Measurements from ENCODE around the gene SLC6A9.

SLC6A9 gene

GRCh38 chr1:44044071-44044801 is 13.0 kb upstream of the SLC6A9 start:
- no peak for TF ChIP-seq CTCF (IDR thresholded peaks at IDR 0.05; ENCODE audit: low read depth, low read length, missing control alignments)
- H3K4me3 ChIP-seq (replicated peaks; ENCODE audit: low read depth, low read length), result no peak overlapping the region
- DNase-seq (ENCODE audit: extremely low read depth, low read depth), result no peak

GRCh38 chr1:44043176-44044070 is 12.2 kb upstream of the SLC6A9 start:
- TF ChIP-seq CTCF (IDR thresholded peaks at IDR 0.05; ENCODE audit: low read depth, low read length, missing control alignments), result no peak
- H3K4me3 ChIP-seq (replicated peaks; ENCODE audit: low read depth, low read length), result no peak overlapping the region
- no peak for DNase-seq (ENCODE audit: extremely low read depth, low read depth)

- TF ChIP-seq CTCF (IDR thresholded peaks at IDR 0.05; ENCODE audit: low read depth, low read length, missing control alignments), result no peak
- H3K4me3 ChIP-seq (replicated peaks; ENCODE audit: low read depth, low read length), result no peak overlapping the region
- no peak for DNase-seq (ENCODE audit: extremely low read depth, low read depth)
These were observed 9.6 kb upstream of the SLC6A9 start for GRCh38 chr1:44040846-44041245.

GRCh38 chr1:44040418-44040817 is 9.2 kb upstream of the SLC6A9 start:
- TF ChIP-seq CTCF (IDR thresholded peaks at IDR 0.05; ENCODE audit: low read depth, low read length, missing control alignments), result no peak
- H3K4me3 ChIP-seq (replicated peaks; ENCODE audit: low read depth, low read length), result no peak overlapping the region
- no peak for DNase-seq (ENCODE audit: extremely low read depth, low read depth)

- DNase-seq (ENCODE audit: extremely low read depth, low read depth), result no peak
- TF ChIP-seq CTCF (IDR thresholded peaks at IDR 0.05; ENCODE audit: low read depth, low read length, missing control alignments), result no peak
These were observed 7.8 kb upstream of the SLC6A9 start for GRCh38 chr1:44038876-44039657.

GRCh38 chr1:44037154-44037553 is 5.9 kb upstream of the SLC6A9 start:
- DNase-seq (ENCODE audit: extremely low read depth, low read depth), result no peak
- no peak overlapping the region for H3K4me3 ChIP-seq (replicated peaks; ENCODE audit: low read depth, low read length)
- no peak for TF ChIP-seq CTCF (IDR thresholded peaks at IDR 0.05; ENCODE audit: low read depth, low read length, missing control alignments)

More at GRCh38 chr1:44038876-44039657, 7.8 kb upstream of the SLC6A9 start:
- no peak overlapping the region for H3K4me3 ChIP-seq (replicated peaks; ENCODE audit: low read depth, low read length)

Measured in HFF-Myc (cell line).